ENCODE measurements around the gene PSTK.

The PSTK gene

GRCh38 chr10:122980209-122981065 is at the start of gene PSTK:
PSTK (plus strand) TSS chr10:122980401; CDS start chr10:122980480, 79 bp downstream.
- peak; percentile 32 to 69 for DNase-seq

- no peak for DNase-seq
Observed at GRCh38 chr10:122931088-122931906, 48.9 kb upstream of the PSTK start.

- no peak for DNase-seq
Observed at GRCh38 chr10:122939133-122939855, 40.9 kb upstream of the PSTK start.

DNA sequence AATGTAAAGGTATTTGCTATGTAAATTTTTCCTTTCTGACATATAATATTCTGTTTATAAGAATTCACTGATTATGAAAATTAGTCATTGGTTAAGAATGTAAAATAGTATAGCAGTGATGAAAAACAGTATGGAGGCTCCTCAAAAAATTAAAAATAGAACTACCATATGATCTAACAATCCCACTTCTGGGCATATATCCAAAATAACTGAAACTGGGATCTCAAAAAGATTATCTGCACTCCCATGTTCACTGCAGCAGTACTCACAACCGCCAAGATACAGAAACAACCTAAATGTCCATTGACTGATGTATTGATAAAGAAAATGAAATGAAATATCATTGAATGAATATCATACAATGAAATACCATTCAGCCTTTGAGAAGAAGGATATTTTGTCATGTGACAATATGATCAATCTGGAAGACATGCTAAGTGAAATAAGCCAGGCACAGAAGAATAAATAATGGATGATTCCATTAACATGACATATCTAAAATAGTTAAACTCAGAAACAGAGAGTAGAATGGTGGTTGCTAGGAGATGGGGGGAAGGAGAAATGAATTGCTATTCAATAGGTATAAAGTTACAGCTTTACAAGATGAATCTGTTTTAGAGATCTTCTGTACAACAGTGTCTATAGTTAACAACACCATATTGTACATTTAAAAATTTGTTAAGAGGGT is 40.2 kb upstream of the PSTK start:
- peak in 1 of 2 experiments; percentile 15 for DNase-seq

GRCh38 chr10:122949296-122949695 is 30.9 kb upstream of the PSTK start:
- no peak for DNase-seq

DNA sequence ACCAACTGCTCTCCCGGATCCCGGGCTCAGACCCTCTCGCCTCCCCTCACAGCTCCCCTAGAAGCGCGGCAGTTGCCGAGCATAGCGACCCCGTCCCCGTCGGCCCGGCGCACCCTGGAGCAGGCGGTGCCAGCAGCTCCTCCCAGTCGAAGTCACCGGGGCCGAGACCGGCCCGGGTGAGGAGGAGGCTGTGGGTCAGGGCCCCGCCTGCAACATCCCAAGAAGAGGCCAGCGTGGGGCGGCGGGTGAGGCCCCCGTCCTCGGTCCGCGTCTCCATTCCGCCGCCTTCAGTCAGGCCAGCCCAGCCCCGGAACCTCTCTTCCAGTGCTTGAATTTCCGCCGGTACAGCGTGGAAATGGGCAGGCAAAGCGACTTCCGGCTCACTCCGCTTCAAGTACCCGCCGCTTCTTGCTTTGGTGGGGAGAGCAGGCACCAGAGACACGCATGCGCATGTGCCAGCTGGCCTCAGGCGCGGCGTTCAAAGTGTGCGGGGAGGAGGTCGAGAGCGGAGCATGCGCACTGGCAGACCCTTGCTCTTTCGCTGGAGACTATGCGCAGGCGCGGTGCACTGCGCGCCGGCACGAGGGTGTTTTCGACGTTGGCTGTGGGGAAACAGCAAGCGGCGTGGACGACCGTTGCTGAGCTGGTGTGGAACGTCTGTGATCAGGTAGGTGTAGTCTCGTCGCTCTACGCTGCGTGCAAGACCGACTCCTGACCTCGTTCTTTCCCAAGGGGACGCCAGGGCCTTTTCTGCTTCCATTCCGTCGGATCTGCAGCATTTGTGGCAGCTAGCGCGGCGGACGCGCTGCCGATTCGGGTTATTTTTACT is 26.1 kb upstream of the PSTK start, which contains the start of gene C10orf88:
Gene C10orf88 (minus strand): TSS at position 326 of the 829 bp plus-strand sequence. CDS start 49 bp downstream, at position 277.
- DNase-seq = peak; percentile 81 to 89

DNA sequence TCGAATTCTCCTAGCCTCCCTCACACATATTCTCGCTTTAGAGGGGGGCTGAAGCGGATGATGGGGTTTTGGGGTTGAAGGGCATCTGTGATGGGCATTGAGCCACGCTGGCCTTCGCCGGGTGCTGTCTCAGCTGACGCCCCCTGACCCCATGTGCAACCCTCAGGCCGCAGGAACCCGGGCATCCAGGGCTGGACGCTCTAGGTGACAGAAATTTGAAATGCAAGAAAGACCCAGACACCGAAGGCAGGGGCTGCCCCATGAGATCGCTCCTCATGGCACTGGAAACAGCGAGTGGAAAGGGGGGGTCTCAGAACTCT is 25.5 kb upstream of the PSTK start:
- no peak for DNase-seq

DNA sequence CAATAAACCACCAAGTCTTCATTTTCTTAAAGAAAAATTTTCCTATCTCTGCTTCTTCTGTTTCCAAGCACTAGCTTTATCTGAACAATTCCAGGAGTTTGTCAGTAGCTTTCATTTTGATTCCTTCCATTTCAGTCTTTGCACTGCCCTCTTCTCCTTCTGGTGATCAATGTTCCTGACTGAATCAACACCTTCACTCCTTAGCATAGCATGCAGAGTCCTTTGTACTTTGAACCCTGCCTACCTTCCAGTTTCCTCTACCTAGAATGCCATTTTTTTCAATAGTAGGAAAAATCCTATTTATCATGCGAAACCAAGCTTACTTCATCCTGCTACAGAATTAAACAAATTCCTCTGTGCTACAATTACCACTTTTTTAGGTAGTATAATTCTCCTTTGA is 24.3 kb upstream of the PSTK start:
- DNase-seq = no peak

DNA sequence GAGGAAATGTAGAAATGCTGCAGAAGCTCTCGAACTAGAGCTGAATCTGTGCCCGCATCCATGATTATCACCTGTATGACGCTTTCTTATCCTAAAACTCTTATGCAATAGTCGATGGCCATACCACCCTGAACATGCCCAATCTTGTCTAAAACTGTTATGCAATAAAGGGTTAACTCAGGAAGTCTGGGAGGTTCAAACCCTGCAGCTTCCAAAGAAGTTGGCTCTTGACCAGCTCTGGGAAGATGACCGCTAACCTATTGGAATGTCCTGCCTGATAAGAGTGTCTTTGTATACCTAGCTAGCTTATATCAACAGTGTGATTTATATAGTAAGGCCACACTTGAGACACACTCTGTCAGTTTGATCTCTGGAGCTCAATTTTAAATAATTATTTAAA is 22.7 kb upstream of the PSTK start:
- DNase-seq = no peak

GRCh38 chr10:122962405-122962804 is 17.8 kb upstream of the PSTK start:
- DNase-seq = no peak

DNA sequence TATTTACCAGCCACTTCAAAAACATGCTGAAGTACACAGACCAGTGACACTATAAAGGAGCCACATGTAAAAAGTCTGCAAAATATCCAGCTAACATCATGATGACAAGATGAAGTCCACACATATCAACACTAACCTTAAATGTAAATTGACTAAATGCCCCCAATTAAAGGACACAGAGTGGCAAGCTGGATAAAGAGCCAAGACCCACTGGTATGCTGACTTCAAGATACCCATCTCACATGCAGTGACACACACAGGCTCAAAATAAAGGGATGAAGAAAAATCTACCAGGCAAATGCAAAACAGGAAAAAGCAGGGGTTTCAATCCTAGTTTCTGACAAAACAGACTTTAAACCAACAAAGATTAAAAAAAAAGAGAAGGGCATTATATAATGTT is 13.3 kb upstream of the PSTK start:
- no peak for DNase-seq

GRCh38 chr10:122968698-122969097 is 11.5 kb upstream of the PSTK start:
- no peak for DNase-seq

- DNase-seq = no peak
Observed at GRCh38 chr10:122974023-122974422, 6.2 kb upstream of the PSTK start.

GRCh38 chr10:122974543-122975064 is 5.6 kb upstream of the PSTK start:
- no peak for DNase-seq

GRCh38 chr10:122981066-122981464 is 864 bp downstream of the PSTK start:
- DNase-seq = peak in 1 of 2 experiments; percentile 21

DNA sequence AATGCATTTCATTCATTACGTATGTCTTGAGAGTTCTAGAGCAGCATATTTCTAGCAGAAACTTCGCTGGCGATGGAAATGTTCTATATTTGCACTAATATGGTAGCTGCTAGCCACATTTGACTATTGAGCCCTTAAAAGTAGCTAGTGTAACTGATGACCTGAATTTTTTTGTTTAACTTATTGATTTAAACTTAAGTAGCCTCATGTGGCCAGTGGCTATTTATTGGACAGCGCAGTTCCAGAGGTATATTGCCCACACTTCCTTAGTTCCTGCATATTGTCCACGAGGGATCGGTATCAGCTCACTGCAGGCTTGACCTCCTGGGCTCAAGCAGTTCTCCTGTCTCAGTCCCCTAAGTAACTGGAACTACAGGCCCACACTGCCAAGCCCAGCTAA is 3.7 kb downstream of the PSTK start:
- no peak for DNase-seq

DNA sequence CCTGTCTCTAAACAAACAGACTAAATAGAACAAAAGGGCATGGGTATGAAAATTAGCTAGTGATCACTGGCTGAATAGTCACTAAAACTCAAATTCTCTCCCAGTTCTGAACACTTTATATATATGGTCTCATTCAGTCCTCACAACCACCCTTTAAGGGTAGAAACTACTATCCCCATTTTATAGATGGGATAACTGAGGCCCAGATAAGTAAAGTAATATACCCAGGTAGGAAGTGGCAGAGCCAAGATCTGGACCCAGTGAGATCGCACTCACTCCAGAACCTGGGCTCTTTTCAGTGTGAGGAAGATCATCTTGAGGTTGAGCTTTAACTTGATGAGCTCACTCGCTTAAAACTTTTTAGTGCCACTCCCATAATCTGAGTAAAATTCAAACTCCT is 4.5 kb downstream of the PSTK start:
- DNase-seq = no peak

GRCh38 chr10:122986335-122986734 is 6.1 kb downstream of the PSTK start:
- DNase-seq = no peak

DNA sequence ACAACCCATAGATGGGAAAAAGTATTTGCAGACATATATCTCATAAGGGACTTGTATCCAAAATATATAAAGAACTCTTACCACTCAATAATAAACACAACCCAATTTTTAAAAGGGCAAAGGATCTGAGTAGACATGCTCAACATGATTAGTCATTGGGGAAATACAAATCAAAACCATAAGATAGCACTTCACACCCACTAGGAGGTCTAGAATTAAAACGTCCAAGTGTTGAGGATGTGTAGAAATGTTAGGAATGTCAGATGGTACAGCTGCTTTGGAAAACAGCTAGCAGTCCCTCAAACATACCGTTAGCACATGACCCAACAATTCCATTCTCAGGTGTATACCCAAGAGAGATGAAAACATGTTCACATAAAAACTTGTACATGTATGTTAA is 8.3 kb downstream of the PSTK start:
- no peak for DNase-seq

- no peak for DNase-seq
Observed at GRCh38 chr10:122990278-122990677, 10.1 kb downstream of the PSTK start.

DNA sequence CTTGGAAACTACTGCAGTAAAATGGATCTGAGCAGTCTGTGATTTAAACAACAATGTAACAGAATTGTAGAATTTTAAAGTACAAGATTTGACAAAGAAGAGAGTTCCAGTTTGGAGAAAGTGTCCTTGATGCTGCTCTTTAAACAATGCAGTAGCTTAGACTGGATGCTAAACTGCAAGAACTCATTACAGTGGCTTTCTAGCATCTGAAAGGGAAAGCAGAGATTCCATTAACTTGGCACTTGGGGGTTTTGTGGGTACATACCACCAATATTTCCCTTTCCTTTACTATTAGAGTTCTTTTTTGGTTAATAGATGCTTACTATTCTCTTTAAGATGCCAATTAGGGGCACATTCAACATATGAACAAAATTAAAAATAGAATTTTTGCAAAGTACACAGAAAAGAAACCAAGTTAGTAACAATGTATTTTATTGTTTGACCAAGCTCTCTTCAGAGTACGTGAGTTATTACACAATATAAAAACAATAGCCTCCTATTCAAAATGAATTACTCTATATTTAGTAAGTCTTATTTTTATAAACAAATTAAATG is 11.9 kb downstream of the PSTK start:
- DNase-seq = no peak

Measured in NCI-H524 (cell line).